ENCODE results near the gene CLSTN1.

The CLSTN1 gene

GRCh38 chr1:9843576-9843945 lies 19.8 kb upstream of the CLSTN1 start:
- ChIA-PET CTCF (interaction anchor here (0.6 to 4.4 kb wide), 6 partner anchors 8 to 82 kb away, joined by 3 to 16 read pairs (median 3); no protein-coding TSS in a partner anchor), POLR2A (no interaction called here)
- no peak overlapping the region for H3K4me3 ChIP-seq (ENCODE audit: low read depth, low read length)
- no peak for DNase-seq (ENCODE audit: low read depth, low spot score)
- no peak for TF ChIP-seq CTCF (IDR thresholded peaks at IDR 0.05; ENCODE audit: insufficient read depth, low read length, missing control alignments)

- POLR2A ChIA-PET = no interaction called here
- CTCF ChIA-PET = interaction anchor here (0.7 to 4.4 kb wide), 4 partner anchors 11 to 58 kb away, joined by 3 to 16 read pairs (median 3); no protein-coding TSS in a partner anchor
- H3K4me3 ChIP-seq (ENCODE audit: low read depth, low read length) = no peak overlapping the region
- TF ChIP-seq CTCF (IDR thresholded peaks at IDR 0.05; ENCODE audit: insufficient read depth, low read length, missing control alignments) = no peak
- DNase-seq (ENCODE audit: low read depth, low spot score) = no peak
Measured at GRCh38 chr1:9842781-9843575, 19.2 kb upstream of the CLSTN1 start.

- ChIA-PET POLR2A (no interaction called here), CTCF (interaction anchor here (0.7 to 4.4 kb wide), 2 partner anchors 11 to 14 kb away, joined by 3 to 16 read pairs; no protein-coding TSS in a partner anchor)
- TF ChIP-seq CTCF (IDR thresholded peaks at IDR 0.05; ENCODE audit: insufficient read depth, low read length, missing control alignments) = no peak
- DNase-seq (ENCODE audit: low read depth, low spot score) = no peak
- H3K4me3 ChIP-seq (ENCODE audit: low read depth, low read length) = no peak overlapping the region
Measured at GRCh38 chr1:9842073-9842711, 18.4 kb upstream of the CLSTN1 start.

GRCh38 chr1:9841460-9841859 lies 17.7 kb upstream of the CLSTN1 start:
- TF ChIP-seq CTCF (IDR thresholded peaks at IDR 0.05; ENCODE audit: insufficient read depth, low read length, missing control alignments) = no peak
- no peak for DNase-seq (ENCODE audit: low read depth, low spot score)
- ChIA-PET POLR2A (no interaction called here), CTCF (interaction anchor here (4.4 kb wide), 1 partner anchor 13 kb away, joined by 16 read pairs; no protein-coding TSS in a partner anchor)
- no peak overlapping the region for H3K4me3 ChIP-seq (ENCODE audit: low read depth, low read length)

GRCh38 chr1:9840176-9840575 lies 16.4 kb upstream of the CLSTN1 start:
- TF ChIP-seq CTCF (IDR thresholded peaks at IDR 0.05; ENCODE audit: insufficient read depth, low read length, missing control alignments) = no peak
- no peak overlapping the region for H3K4me3 ChIP-seq (ENCODE audit: low read depth, low read length)
- ChIA-PET POLR2A (no interaction called here), CTCF (interaction anchor here (1.4 to 4.4 kb wide), 2 partner anchors 12 to 27 kb away, joined by 3 to 16 read pairs; no protein-coding TSS in a partner anchor)
- DNase-seq (ENCODE audit: low read depth, low spot score) = no peak

GRCh38 chr1:9838946-9839345 lies 15.2 kb upstream of the CLSTN1 start:
- POLR2A ChIA-PET = no interaction called here
- TF ChIP-seq CTCF (IDR thresholded peaks at IDR 0.05; ENCODE audit: insufficient read depth, low read length, missing control alignments) = no peak
- no peak for DNase-seq (ENCODE audit: low read depth, low spot score)
- H3K4me3 ChIP-seq (ENCODE audit: low read depth, low read length) = no peak overlapping the region
- CTCF ChIA-PET = no interaction called here
